ENCODE results near the gene ISL2. TPM values are rescaled to one million over a fixed set of nuclear protein-coding genes. Genes with fewer than 3 reads are reported as not detected.
"Not testable (repeated sequence)": the region's sequence is repeated elsewhere in the genome, so short reads cannot be mapped to it uniquely, and the experiment has no call there.

ISL2 gene
- total RNA-seq, 2 donors from 2014 or later: 0.13 to 0.35 TPM

GRCh38 chr15:76311100-76311953, 25.2 kb upstream of the ISL2 start, which contains the start of gene ETFA:
TSS of gene ETFA (minus strand) at chr15:76311469. CDS start at chr15:76311388, 81 bp downstream.
- H3K4me1 ChIP-seq: peaks cover 11% of the 10 kb centered on the region
- H3K27ac ChIP-seq: peak within 1 kb of the TSS; percentile 84
- no peak for TF ChIP-seq CTCF (IDR thresholded peaks at IDR 0.05)
- H3K9me3 ChIP-seq: no peaks in the 10 kb centered on the region
- no peaks in the 10 kb centered on the region for H3K36me3 ChIP-seq
- peak within 1 kb of the TSS; percentile 89 to 96 for H3K9ac ChIP-seq (ENCODE audit: low read depth in 2 of 2, low read length in 2 of 2)
- no peaks in the 10 kb centered on the region for H3K27me3 ChIP-seq
- intact Hi-C loops (cut with DNase I): no loop called here
- DNase-seq: peak; percentile 98
- H3K4me3 ChIP-seq: peak within 1 kb of the TSS; percentile 70

GRCh38 chr15:76312540-76313174, 23.9 kb upstream of the ISL2 start:
- H3K4me3 ChIP-seq: no peak overlapping the region
- H3K27me3 ChIP-seq: no peaks in the 10 kb centered on the region
- no peak for TF ChIP-seq CTCF (IDR thresholded peaks at IDR 0.05)
- H3K9ac ChIP-seq (ENCODE audit: low read depth in 2 of 2, low read length in 2 of 2): no peak overlapping the region
- no peak overlapping the region for H3K27ac ChIP-seq
- H3K4me1 ChIP-seq: peaks cover 11% of the 10 kb centered on the region
- intact Hi-C loops (cut with DNase I): no loop called here
- H3K36me3 ChIP-seq: no peaks in the 10 kb centered on the region
- no peak for DNase-seq
- H3K9me3 ChIP-seq: no peaks in the 10 kb centered on the region

- H3K27me3 ChIP-seq; H3K9ac ChIP-seq (ENCODE audit: low read depth in 2 of 2, low read length in 2 of 2); intact Hi-C loops (cut with DNase I); H3K27ac ChIP-seq; H3K36me3 ChIP-seq; H3K9me3 ChIP-seq; DNase-seq; H3K4me3 ChIP-seq: not testable (repeated sequence)
- peaks cover 11% of the 10 kb centered on the region for H3K4me1 ChIP-seq
Measured at GRCh38 chr15:76313175-76313567, 23.4 kb upstream of the ISL2 start.

- Histone ChIP-seq H3K9ac (ENCODE audit: low read depth in 2 of 2, low read length in 2 of 2) (no peak overlapping the region), H3K9me3 (no peaks in the 10 kb centered on the region), H3K27me3 (no peaks in the 10 kb centered on the region), H3K27ac (no peak overlapping the region), H3K36me3 (no peaks in the 10 kb centered on the region), H3K4me3 (no peak overlapping the region), H3K4me1 (peaks cover 11% of the 10 kb centered on the region)
- intact Hi-C loops (cut with DNase I): no loop called here
- DNase-seq: no peak
- TF ChIP-seq CTCF (IDR thresholded peaks at IDR 0.05): no peak
Measured at GRCh38 chr15:76313731-76314130, 22.8 kb upstream of the ISL2 start.

- Histone ChIP-seq H3K9ac (ENCODE audit: low read depth in 2 of 2, low read length in 2 of 2) (no peak overlapping the region), H3K27me3 (no peaks in the 10 kb centered on the region), H3K9me3 (no peaks in the 10 kb centered on the region), H3K4me1 (no peaks in the 10 kb centered on the region), H3K36me3 (no peaks in the 10 kb centered on the region), H3K27ac (no peak overlapping the region), H3K4me3 (no peak overlapping the region)
- intact Hi-C loops (cut with DNase I): no loop called here
- DNase-seq: no peak
- TF ChIP-seq CTCF (IDR thresholded peaks at IDR 0.05): no peak
Measured at GRCh38 chr15:76320012-76320411, 16.6 kb upstream of the ISL2 start.

- no peak for TF ChIP-seq CTCF (IDR thresholded peaks at IDR 0.05)
- Histone ChIP-seq H3K4me1 (no peaks in the 10 kb centered on the region), H3K9ac (ENCODE audit: low read depth in 2 of 2, low read length in 2 of 2) (no peak overlapping the region), H3K4me3 (no peak overlapping the region), H3K27me3 (no peaks in the 10 kb centered on the region), H3K9me3 (no peaks in the 10 kb centered on the region), H3K36me3 (no peaks in the 10 kb centered on the region), H3K27ac (no peak overlapping the region)
- DNase-seq: no peak
- intact Hi-C loops (cut with DNase I): no loop called here
Measured at GRCh38 chr15:76321171-76321570, 15.4 kb upstream of the ISL2 start.
